H1 (cell line): Measurements from ENCODE around the gene SRSF12. TPM values are rescaled to one million over a fixed set of nuclear protein-coding genes. Genes with fewer than 3 reads are reported as not detected.

Experiments used
- BACH1 ChIP-seq: IDR thresholded peaks from 2 replicates; pipeline ENCODE4 v1.6.1; 2012; ENCODE audit warnings: low read length, improper control_type of control experiment
- CEBPB ChIP-seq: IDR thresholded peaks from 2 replicates; pipeline ENCODE4 v1.6.1; 2012; ENCODE audit warnings: low read depth, low read length
- CHD2 ChIP-seq: IDR thresholded peaks from 2 replicates; pipeline ENCODE4 v1.6.1; 2012; ENCODE audit warnings: low read length, improper control_type of control experiment
- CHD7 ChIP-seq: fragments of 300-600 bp; sonication (generic); IDR thresholded peaks from 2 replicates; pipeline ENCODE4 v1.7.1; 2012; ENCODE audit warnings: low read length, moderate library complexity, mild to moderate bottlenecking, inconsistent platforms; ENCODE audit not compliant: insufficient replicate concordance
- EP300 ChIP-seq, 2 experiments: IDR thresholded peaks; 1 replicate in 1 of 2; 2 replicates in 1 of 2; pipeline ENCODE4 v1.6.1; 2011 to 2012; ENCODE audit warnings: low read depth in 2 of 2, low read length in 2 of 2, mild to moderate bottlenecking in 2 of 2, borderline replicate concordance in 1 of 2, inconsistent platforms in 1 of 2, moderate library complexity in 1 of 2
- GTF2F1 ChIP-seq: IDR thresholded peaks from 2 replicates; pipeline ENCODE4 v1.6.1; 2012; ENCODE audit warnings: low read depth, low read length, improper control_type of control experiment, borderline replicate concordance
- KDM1A ChIP-seq: fragments of 200-600, 300-600 bp; sonication (generic); IDR thresholded peaks from 2 replicates; pipeline ENCODE4 v1.7.1; 2016; ENCODE audit warnings: mild to moderate bottlenecking, low read length, borderline replicate concordance
- KDM4A ChIP-seq: IDR thresholded peaks from one replicate; pipeline ENCODE4 v1.7.1; 2012; ENCODE audit warnings: low read depth, mild to moderate bottlenecking, moderate library complexity, low read length, inconsistent platforms; ENCODE audit not compliant: severe bottlenecking
- SIRT6 ChIP-seq: IDR thresholded peaks from one replicate; pipeline ENCODE4 v1.7.1; 2012; ENCODE audit warnings: low read length, inconsistent platforms
- TAF1 ChIP-seq: IDR thresholded peaks from 2 replicates; pipeline ENCODE4 v1.6.1; 2011; ENCODE audit warnings: mild to moderate bottlenecking, low read depth, low read length
- polyA plus RNA-seq, 7 experiments: library from polyadenylated mRNA; depleted of rRNA in 3 of 7; stranded (reverse) in 5 of 7; unstranded in 2 of 7; fragments of >200 nt in 5 of 7; fragments of 200-250 nt in 2 of 7; gene quantifications; 1 replicate in 5 of 7; 2 replicates in 1 of 7; 4 replicates in 1 of 7; pipeline versions ENCODE4 v1.2.1 to v1.2.3, GENCODE V29; 2011 to 2013; ENCODE audit warnings: missing spikeins in 2 of 7, mixed read lengths in 2 of 7
- total RNA-seq: library from RNA; stranded (reverse); fragmentation: NEBNext Ultra II Directional; extraction: Animal tissue kit (Norgen Biotek cat#: 25700); gene quantifications from 2 replicates; pipeline ENCODE4 v1.2.1, GENCODE V29; 2021

SRSF12 gene
- total and polyA plus RNA-seq, 2 of the 8 experiments (the other 6 are each of a cell fraction or from before 2014, with no cell fraction given): 2.6 to 4.2 TPM

- no peak for TF ChIP-seq CHD7
- no peak for TF ChIP-seq BACH1
- peak; percentile 54 to 82; a peak in 2 of 3 replicates for TF ChIP-seq EP300 (IDR thresholded peaks at IDR 0.05; ENCODE audit: borderline replicate concordance in 1 of 2, low read depth in 2 of 2, low read length in 2 of 2)
- no peak for TF ChIP-seq CEBPB
- no peak for TF ChIP-seq KDM1A
- no peak for TF ChIP-seq SIRT6
- no peak for TF ChIP-seq GTF2F1
- peak; percentile 48; the same call in 1 of the 2 replicates for TF ChIP-seq TAF1
- peak; percentile 33; the same call in 1 of the 2 replicates for TF ChIP-seq CHD2
- peak; percentile 67 for TF ChIP-seq KDM4A
These were observed 36.2 kb downstream of the SRSF12 start (continued) for GRCh38 chr6:89081423-89082322.
